Left forelimb (tissue), 1 donor: ENCODE measurements around the gene FHIT.

Experiments used
- DNase-seq: peaks from one replicate; pipeline ENCODE4 v3.0.0-alpha.2; 2018; ENCODE audit warnings: low spot score

Gene FHIT

GRCh38 chr3:60160822-60161748, 1090.2 kb downstream of the FHIT start:
- DNase-seq: no peak

DNA sequence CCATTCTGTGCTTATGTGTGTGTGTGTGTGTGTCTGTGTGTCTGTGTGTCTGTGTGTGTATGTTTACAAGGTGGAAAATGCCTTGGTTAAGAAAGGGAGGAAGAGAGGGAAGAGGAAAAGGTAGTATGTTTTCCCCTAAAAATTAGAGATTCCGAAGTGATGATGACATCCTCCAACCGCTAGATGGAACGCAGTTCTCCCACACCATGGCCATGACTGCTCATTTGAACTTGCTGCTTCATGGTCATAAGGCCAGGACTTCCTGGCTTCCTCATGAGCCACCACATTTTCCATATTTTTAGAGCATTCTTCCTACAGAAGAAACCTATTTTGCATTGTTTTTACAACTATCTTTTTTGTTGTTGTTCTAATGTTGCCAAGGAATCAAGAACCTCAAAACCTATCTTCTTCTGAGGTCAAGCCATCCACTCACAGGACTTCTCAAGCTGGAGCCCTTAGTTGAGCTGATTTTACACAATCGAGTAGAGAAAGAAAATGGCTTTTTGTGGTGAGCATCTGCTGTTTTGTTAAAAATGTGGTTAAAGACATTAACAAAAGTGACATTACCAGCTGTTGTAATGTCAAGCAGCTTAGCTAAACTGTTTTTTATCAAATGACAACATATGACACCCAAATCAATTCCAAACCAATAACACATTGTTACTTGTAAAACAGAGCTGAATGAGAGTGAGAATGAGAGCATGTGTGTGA, 1091.0 kb downstream of the FHIT start:
- no peak for DNase-seq

- DNase-seq: no peak
These were observed 1093.2 kb downstream of the FHIT start for GRCh38 chr3:60158035-60158434.

- DNase-seq: no peak
These were observed 1097.2 kb downstream of the FHIT start for GRCh38 chr3:60154011-60154410.

DNA sequence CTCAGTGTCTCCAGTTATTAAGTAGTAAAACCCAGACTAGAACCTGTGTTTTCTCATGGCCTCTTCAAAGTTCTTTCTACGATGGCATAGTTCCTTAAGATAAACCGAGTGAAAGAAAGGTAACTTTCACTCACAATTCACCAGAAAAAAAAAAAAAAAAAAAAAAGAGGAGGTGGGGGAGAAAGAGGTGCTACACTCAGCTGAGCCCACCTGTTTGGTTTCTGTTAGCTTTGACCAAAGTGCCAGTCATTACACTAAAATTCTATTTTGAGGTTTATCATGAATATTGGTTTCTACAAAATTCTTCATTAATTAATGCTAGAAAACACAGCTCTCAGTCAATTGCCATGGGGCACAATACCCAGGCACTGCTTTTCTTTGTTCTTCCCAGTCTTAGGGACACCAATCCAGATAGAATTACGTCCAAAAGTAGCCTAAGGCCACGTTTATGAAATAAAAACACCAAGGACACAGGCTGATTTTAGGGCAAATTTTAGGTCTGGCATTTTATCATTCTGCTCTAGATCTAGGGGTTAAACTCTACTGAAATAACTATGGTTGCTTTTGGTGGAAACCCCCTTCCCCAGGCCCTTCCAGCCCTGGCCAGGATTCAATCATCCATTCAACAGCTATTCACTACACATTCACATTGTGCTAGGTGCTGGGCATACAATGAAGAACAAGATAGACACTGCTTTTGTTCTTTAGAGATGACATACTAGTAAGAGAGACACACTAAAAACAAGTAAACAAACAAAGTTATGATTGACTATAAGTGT, 1097.8 kb downstream of the FHIT start:
- DNase-seq: no peak

- DNase-seq: no peak
These were observed 1101.8 kb downstream of the FHIT start for GRCh38 chr3:60149501-60149900.

DNA sequence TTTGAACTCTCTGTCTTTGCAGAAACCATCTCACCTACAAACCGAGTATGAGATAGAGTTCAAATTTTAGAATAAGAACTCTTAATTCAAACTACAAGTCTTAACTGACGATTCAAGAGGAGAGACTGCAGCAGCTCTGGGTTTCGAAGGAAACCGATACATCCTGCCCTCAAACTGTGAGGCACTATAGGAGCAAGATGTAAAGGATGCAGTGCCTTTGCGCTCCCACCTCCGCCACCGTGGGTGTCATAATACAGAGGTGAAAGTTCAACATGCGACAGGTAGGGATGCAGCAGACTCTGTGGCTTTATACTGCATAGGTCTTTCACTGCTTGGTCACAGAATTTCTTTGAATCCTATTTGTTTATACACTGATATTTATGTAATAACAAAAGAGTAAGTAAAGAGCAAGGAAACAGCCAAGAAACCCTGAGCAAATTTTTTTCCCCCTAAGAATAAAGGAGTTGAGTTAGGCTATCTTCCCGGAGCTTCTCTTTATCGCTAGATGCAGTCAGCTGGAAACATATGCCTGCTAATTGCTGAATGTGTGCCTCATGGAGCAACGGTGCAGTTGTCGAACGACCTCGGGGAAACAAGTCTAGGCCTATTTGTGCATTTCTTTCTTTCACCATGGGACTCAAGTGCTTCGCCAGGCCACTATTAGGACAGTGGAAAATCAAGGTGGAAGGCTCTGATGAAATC, 1103.9 kb downstream of the FHIT start:
- no peak for DNase-seq

GRCh38 chr3:60146121-60146520, 1105.1 kb downstream of the FHIT start:
- DNase-seq: no peak

DNA sequence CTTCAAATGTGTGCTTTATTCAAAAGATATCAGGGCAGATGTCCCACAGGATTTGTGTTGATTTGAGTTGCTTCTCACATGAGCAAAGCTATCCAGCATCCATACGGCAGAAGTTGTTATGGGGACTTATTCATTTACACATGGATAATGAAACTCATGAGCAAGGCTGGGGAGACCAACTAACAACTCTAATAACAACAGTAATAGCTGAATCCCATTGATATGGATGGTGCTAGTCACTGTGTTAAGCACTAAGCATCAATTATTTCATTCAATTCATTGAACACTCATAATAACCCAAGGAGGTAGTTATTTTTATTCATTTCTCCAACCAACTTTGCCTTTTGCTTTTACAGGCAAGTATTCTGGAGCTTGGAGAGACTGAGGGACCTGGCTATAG, 1107.2 kb downstream of the FHIT start:
- DNase-seq: no peak

- no peak for DNase-seq
These were observed 1109.2 kb downstream of the FHIT start for GRCh38 chr3:60142009-60142408.

DNA sequence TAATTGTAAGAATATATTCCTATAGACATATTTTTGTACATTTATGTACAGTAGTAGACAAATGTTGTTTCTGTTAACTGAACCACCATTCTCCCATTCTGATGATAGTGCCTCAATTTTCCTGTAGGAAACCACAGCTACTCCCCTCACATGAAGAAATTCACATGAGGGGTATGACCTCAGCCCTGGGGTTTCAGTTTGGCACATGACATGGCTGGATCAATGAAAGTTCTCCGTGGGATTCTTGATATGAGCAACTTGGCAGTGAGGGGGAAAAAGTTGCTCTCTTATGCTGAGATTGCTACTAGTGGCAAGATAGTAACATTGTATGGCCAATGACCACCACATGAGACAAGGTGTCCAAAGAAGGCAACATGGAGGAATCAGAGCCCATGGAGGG, 1111.1 kb downstream of the FHIT start:
- no peak for DNase-seq

DNA sequence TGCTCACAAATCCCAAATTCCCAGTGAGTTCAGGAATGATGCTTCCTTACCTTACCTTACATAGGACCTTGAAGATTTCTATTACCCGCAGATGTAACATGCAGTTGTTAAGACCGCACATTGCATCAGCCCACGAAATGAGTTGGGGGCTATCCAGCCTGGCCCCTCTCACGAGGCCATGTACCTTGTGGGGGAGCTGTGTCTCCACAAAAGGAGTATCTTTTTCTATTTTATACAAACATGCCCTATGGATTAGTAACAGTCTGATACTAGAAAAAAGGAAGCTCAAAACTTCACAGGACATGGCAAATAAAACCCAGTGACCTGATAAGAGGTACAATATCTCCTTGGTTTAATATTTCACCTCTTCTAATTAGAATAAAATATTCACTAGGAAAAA, 1114.7 kb downstream of the FHIT start:
- DNase-seq: no peak

DNA sequence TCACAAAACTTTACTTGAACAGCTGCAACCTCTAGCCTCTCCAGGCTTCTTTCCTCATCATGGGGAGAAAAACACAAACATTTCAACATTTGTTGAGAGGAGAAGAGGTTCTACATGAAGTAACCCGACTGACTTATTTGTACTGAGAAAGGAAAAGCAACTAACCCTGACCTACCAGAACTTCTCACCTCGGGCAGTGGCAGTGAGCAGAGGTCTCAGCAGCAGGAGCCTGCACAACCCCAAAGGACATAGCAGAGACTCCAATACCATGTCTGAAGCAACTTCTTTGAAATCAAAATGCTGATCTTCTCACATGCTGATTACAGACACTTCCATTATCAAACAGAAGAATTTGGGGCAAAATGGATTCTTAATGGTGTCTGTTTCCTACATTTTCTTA, 1115.8 kb downstream of the FHIT start:
- DNase-seq: no peak

GRCh38 chr3:60133269-60134162, 1117.7 kb downstream of the FHIT start:
- no peak for DNase-seq

DNA sequence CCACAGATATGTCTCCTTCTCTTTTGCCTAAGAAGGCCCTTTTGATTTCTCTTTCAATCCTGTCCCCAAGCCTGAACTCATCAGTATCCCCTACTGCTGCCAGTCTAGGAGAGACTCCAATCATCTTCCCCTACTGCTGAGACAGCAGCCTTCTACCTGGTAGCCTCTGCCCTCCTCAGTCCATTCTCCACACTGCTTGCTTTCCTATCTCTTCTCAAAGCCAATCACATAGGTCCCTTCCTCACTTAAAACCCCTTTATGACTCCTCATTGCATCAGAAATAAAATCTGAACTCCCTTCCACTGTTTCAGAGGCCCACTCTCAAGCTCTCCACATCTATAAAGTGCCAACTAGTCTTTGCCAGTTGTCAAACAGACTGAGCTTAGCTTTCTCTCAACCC, 1119.6 kb downstream of the FHIT start:
- no peak for DNase-seq

- no peak for DNase-seq
These were observed 1124.5 kb downstream of the FHIT start for GRCh38 chr3:60126511-60127304.

GRCh38 chr3:60125686-60126085, 1125.6 kb downstream of the FHIT start:
- DNase-seq: no peak

GRCh38 chr3:60120245-60120644, 1131.0 kb downstream of the FHIT start:
- no peak for DNase-seq

GRCh38 chr3:60114191-60114590, 1137.1 kb downstream of the FHIT start:
- no peak for DNase-seq

- no peak for DNase-seq
These were observed 1144.0 kb downstream of the FHIT start for GRCh38 chr3:60107275-60107674.
